Uterus (tissue), 4 donors: ENCODE data around the gene FIGNL1. TPM values are rescaled to one million over a fixed set of nuclear protein-coding genes. Genes with fewer than 3 reads are reported as not detected.

Source experiments
- DNase-seq, 2 donors: peaks; one replicate each; pipeline ENCODE4 v3.0.0-alpha.2; 2019 to 2020
- H3K27ac ChIP-seq, 2 donors: fragments of 200-600 bp; sonication (generic); 1 replicate in 1 of 2; 2 replicates in 1 of 2; pipeline ENCODE4 v1.5.1; 2016 to 2018
- H3K27me3 ChIP-seq, 2 donors: fragments of 200-600 bp; sonication (generic); one replicate each; pipeline ENCODE4 v1.5.1; 2018 to 2019; ENCODE audit warnings: control low read depth in 1 of 2
- H3K36me3 ChIP-seq, 2 donors: fragments of 200-600 bp; sonication (generic); one replicate each; pipeline ENCODE4 v1.5.1; 2019; ENCODE audit warnings: control low read depth in 1 of 2
- H3K4me1 ChIP-seq, 2 donors: fragments of 200-600 bp; sonication (generic); one replicate each; pipeline ENCODE4 v1.5.1; 2018 to 2019; ENCODE audit warnings: control low read depth in 1 of 2
- H3K4me3 ChIP-seq, 2 donors: fragments of 200-600 bp; sonication (generic); 1 replicate in 1 of 2; 2 replicates in 1 of 2; pipeline ENCODE4 v1.5.1; 2018 to 2019; ENCODE audit warnings: mild to moderate bottlenecking in 1 of 2
- H3K9me3 ChIP-seq, 2 donors: fragments of 200-600 bp; sonication (generic); one replicate each; pipeline ENCODE4 v1.5.1; 2019; ENCODE audit warnings: control low read depth in 1 of 2
- POLR2A ChIP-seq, 2 donors: fragments of 450-650 bp; IDR thresholded peaks; one replicate each; pipeline ENCODE4 v1.6.1; 2016; ENCODE audit warnings: antibody characterized with exemption in 2 of 2, mild to moderate bottlenecking in 1 of 2, moderate library complexity in 1 of 2
- intact Hi-C: fragments of 100-400 bp; cut with DNase I; formaldehyde crosslinking; loops from one replicate; pipeline ENCODE4 v1.15.1; 2023; ENCODE audit warnings: low total_unique reads
- total RNA-seq, 4 donors: library from RNA; depleted of rRNA in 3 of 4; stranded (reverse); fragments of >200 nt in 3 of 4; gene quantifications; one replicate each; pipeline versions ENCODE4 v1.1.0 to v1.2.4, GENCODE V29; 2014 to 2023
- TF ChIP-seq, protein P1 (sequence below), 4 experiments: fragments of 200-600 bp in 2 of 4; fragments of 450-650 bp in 2 of 4; sonication (generic) in 2 of 4; IDR thresholded peaks; one replicate each; pipeline ENCODE4 v1.5.1; 2016 to 2019; ENCODE audit warnings: antibody characterized with exemption in 4 of 4, mild to moderate bottlenecking in 2 of 4, moderate library complexity in 1 of 4
- donor health status: DM: yes; HTN: yes; CAD: no.

The FIGNL1 gene
- total RNA-seq, 4 donors from 2014 or later: 14.2 to 48.2 (median 16.4) TPM

GRCh38 chr7:50476953-50477625 lies 26.9 kb upstream of the FIGNL1 start:
- no peak for TF ChIP-seq POLR2A (IDR thresholded peaks at IDR 0.05)
- TF ChIP-seq, protein P1, sequence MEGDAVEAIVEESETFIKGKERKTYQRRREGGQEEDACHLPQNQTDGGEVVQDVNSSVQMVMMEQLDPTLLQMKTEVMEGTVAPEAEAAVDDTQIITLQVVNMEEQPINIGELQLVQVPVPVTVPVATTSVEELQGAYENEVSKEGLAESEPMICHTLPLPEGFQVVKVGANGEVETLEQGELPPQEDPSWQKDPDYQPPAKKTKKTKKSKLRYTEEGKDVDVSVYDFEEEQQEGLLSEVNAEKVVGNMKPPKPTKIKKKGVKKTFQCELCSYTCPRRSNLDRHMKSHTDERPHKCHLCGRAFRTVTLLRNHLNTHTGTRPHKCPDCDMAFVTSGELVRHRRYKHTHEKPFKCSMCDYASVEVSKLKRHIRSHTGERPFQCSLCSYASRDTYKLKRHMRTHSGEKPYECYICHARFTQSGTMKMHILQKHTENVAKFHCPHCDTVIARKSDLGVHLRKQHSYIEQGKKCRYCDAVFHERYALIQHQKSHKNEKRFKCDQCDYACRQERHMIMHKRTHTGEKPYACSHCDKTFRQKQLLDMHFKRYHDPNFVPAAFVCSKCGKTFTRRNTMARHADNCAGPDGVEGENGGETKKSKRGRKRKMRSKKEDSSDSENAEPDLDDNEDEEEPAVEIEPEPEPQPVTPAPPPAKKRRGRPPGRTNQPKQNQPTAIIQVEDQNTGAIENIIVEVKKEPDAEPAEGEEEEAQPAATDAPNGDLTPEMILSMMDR (IDR thresholded peaks at IDR 0.05): no peak
- no peak for DNase-seq
- intact Hi-C loops: loop anchor here (10.0 kb wide), 1 partner anchor 198 kb away; no protein-coding TSS in a partner anchor

DNA sequence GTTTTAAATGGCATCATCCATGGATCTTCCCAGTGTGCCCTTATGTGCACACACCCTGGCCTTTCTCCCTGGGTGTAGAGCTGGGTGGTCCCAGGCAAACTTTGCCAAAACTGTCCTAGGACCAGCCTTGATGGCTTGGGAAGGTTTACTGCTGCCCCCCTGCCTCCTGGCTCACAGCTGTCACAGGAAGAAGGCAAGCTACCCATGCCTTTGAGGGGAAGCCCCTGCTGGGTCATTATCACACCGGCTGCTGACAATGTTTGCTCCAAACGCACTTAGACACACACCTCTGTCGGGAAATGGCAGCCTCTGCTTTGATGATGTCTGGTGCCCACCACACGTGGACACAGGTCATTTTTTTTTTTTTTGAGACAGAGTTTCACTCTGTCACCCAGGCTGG lies 25.2 kb upstream of the FIGNL1 start:
- Histone ChIP-seq H3K36me3 (no peaks in the 10 kb centered on the region), H3K9me3 (no peaks in the 10 kb centered on the region), H3K27ac (no peak overlapping the region), H3K4me1 (no peaks in the 10 kb centered on the region), H3K27me3 (no peaks in the 10 kb centered on the region), H3K4me3 (no peak overlapping the region)
- intact Hi-C loops: loop anchor here (10.0 kb wide), 1 partner anchor 199 kb away; no protein-coding TSS in a partner anchor
- no peak for DNase-seq
- TF ChIP-seq, protein P1 (IDR thresholded peaks at IDR 0.05): no peak

More at GRCh38 chr7:50476953-50477625, 26.9 kb upstream of the FIGNL1 start:
- H3K36me3 ChIP-seq: no peaks in the 10 kb centered on the region
- no peaks in the 10 kb centered on the region for H3K4me1 ChIP-seq
- no peaks in the 10 kb centered on the region for H3K27me3 ChIP-seq
- no peaks in the 10 kb centered on the region for H3K9me3 ChIP-seq
- H3K4me3 ChIP-seq: no peak overlapping the region
- H3K27ac ChIP-seq: no peak overlapping the region

DNA sequence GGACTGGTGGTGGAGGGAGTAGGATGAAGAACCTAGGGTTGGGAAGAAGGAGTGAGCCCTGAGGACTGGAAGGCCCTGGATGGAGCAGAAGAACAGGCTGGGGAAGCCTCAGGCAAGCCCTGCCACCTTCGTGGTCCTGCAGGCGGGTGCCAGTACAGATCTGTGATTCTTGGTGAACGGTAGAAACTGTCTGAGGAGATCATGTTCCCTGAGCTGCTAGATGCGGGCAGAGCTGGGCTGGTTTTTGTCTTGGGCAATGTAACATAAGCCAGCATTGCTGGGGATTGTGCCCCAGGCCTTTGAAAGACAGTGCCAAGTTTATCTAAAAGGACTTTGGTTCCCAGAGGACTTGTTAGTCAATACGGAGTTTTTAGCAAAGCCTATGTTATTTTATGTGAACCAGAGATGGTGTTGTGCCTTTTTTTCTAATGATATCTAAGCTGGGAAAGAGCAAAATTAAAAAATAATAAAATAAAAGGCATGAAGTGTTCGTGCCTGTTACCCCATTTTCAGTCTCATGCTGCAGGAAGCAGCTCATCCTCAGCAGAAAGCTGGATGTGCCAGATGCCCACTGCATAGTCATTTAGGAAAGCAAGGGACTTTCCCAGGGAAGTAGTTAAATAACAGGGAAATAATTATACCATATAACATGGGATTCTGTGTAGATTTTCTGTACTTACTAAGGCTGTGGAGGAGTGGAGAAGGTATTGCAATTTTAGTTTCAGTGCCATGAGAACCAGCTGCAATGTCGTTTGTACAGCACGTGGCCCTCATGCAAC lies 24.4 kb upstream of the FIGNL1 start:
- Histone ChIP-seq H3K36me3 (no peaks in the 10 kb centered on the region), H3K4me1 (no peaks in the 10 kb centered on the region), H3K4me3 (no peak overlapping the region), H3K27ac (no peak overlapping the region), H3K9me3 (no peaks in the 10 kb centered on the region), H3K27me3 (no peaks in the 10 kb centered on the region)
- DNase-seq: no peak
- intact Hi-C loops: loop anchor here (10.0 kb wide), 1 partner anchor 200 kb away; no protein-coding TSS in a partner anchor
- no peak for TF ChIP-seq POLR2A (IDR thresholded peaks at IDR 0.05)
- TF ChIP-seq, protein P1 (IDR thresholded peaks at IDR 0.05): no peak

DNA sequence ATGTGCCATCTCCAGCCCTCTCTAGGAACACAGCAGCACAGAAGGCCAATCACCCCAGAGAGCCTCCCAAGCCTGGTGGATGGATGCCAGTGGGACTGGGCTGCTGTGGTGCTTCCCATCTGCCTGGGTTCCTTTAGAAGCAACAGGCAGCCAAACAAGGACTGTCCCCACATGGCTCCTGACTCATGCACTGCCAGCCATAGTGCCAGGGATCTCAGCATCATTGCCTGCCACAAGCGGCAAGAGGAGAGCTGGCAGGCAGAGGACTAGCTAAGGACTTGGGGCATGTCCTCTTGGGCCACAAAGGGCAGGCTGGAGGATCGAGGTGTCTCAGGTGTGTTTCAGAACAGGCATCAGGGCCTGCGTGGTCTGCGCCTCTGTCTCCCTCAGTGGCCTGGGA lies 23.4 kb upstream of the FIGNL1 start:
- Histone ChIP-seq H3K9me3 (no peaks in the 10 kb centered on the region), H3K4me3 (no peak overlapping the region), H3K36me3 (no peaks in the 10 kb centered on the region), H3K27ac (no peak overlapping the region), H3K4me1 (no peaks in the 10 kb centered on the region), H3K27me3 (no peaks in the 10 kb centered on the region)
- no peak for DNase-seq
- TF ChIP-seq, protein P1 (IDR thresholded peaks at IDR 0.05): no peak
- no peak for TF ChIP-seq POLR2A (IDR thresholded peaks at IDR 0.05)
- intact Hi-C loops: loop anchor here (10.0 kb wide), 1 partner anchor 201 kb away; no protein-coding TSS in a partner anchor

DNA sequence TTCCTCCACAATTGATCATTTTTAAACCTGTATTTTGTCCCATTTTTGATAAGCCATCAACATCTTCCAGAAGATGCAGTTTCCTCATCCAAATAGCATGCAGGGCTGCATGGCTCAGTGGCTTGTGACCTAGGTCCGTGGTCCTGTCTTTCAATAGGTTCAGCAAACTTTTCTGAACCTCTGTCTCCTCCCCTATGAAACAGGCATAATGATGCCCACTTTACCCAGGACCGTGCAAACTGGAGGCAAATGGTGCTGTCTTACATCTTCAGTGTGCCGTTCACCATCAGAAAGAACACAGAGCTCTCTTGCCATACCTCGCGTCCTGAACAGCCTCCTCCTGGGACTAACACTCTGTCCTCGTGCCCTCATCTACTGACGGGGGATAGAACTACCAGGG lies 22.3 kb upstream of the FIGNL1 start:
- TF ChIP-seq, protein P1 (IDR thresholded peaks at IDR 0.05): no peak
- TF ChIP-seq POLR2A (IDR thresholded peaks at IDR 0.05): no peak
- Histone ChIP-seq H3K9me3 (no peaks in the 10 kb centered on the region), H3K4me1 (no peaks in the 10 kb centered on the region), H3K36me3 (no peaks in the 10 kb centered on the region), H3K27ac (no peak overlapping the region), H3K27me3 (no peaks in the 10 kb centered on the region), H3K4me3 (no peak overlapping the region)
- DNase-seq: no peak
- intact Hi-C loops: loop anchor here (10.0 kb wide), 1 partner anchor 202 kb away; no protein-coding TSS in a partner anchor
